Measurements from ENCODE around the gene VSIG10.
A peak's percentile ranks its signal among the peaks of the same experiment; 100 is the strongest.
"Not testable (repeated sequence)": the region's sequence is repeated elsewhere in the genome, so short reads cannot be mapped to it uniquely, and the experiment has no call there.

VSIG10 gene

DNA sequence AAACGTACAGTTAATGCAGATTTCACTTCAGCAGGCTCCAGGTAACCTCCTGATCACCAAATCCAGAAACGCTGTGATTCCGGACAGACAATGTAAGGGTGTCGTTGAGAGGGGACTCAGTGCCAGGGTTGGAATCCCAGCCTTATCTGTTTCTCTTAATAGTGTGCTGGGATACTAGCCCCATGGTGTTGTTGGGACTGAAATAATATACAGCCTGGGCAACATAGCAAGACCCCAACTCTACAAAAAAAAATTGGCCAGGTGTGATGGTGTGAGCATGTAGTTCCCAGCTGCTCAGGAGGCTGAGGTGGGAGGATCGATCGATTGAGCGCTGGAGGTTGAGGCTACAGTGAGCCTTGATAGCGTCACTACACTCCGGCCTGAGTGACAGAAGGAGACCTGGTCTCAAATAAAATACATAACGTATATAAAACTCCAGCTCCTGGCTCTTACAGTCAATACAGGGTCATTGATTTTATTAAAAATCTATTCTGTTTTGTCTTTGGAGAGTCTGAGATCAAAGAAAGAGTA is 33.4 kb upstream of the VSIG10 start:
- ATAC-seq = no peak
- no peak for TF ChIP-seq PPARA (CRISPR knock-in tag; IDR thresholded peaks at IDR 0.05; ENCODE audit: borderline replicate concordance)
- TF ChIP-seq CSDC2 (CRISPR knock-in tag; IDR thresholded peaks at IDR 0.05) = no peak
- TF ChIP-seq CREB5 (CRISPR knock-in tag; IDR thresholded peaks at IDR 0.05; ENCODE audit: low read depth) = no peak
- no peak for TF ChIP-seq ISL1 (CRISPR knock-in tag; IDR thresholded peaks at IDR 0.05)

DNA sequence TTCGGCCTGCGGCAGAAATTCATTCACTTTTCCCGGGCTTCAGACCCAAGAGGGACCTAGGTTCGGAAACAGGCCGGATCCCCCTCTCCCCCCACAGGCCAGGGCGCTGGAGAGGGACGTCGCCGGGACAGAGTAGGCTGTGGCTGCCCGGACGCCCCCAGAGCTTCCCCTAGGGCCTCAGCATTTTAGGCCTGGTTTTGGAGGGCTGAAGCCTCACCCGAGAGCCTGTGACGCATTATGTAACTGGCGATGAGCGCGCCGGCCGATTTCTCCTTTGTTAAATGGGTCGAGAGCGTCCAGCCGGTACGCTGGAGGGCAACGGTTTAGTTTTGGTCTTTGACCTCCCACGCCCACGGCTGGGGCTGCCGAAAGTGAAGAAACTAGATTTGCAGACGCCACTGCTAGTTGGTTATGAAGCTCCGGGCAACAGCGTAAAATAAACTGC is 32.8 kb upstream of the VSIG10 start:
- TF ChIP-seq GLIS3 (CRISPR knock-in tag; IDR thresholded peaks at IDR 0.05) (no peak), CSDC2 (CRISPR knock-in tag; IDR thresholded peaks at IDR 0.05) (no peak), ZC3H10 (CRISPR knock-in tag; IDR thresholded peaks at IDR 0.05) (no peak), PPARA (CRISPR knock-in tag; IDR thresholded peaks at IDR 0.05; ENCODE audit: borderline replicate concordance) (no peak), SNAI2 (CRISPR knock-in tag; IDR thresholded peaks at IDR 0.05) (no peak), CREB5 (CRISPR knock-in tag; IDR thresholded peaks at IDR 0.05; ENCODE audit: low read depth) (no peak), ZNF70 (CRISPR knock-in tag; IDR thresholded peaks at IDR 0.05) (no peak), ARNTL (CRISPR knock-in tag; IDR thresholded peaks at IDR 0.05; ENCODE audit: borderline replicate concordance, low read depth) (no peak), ZNF8 (CRISPR knock-in tag; IDR thresholded peaks at IDR 0.05) (no peak), ZFP3 (CRISPR knock-in tag; IDR thresholded peaks at IDR 0.05) (no peak)
- TF ChIP-seq, protein P1, sequence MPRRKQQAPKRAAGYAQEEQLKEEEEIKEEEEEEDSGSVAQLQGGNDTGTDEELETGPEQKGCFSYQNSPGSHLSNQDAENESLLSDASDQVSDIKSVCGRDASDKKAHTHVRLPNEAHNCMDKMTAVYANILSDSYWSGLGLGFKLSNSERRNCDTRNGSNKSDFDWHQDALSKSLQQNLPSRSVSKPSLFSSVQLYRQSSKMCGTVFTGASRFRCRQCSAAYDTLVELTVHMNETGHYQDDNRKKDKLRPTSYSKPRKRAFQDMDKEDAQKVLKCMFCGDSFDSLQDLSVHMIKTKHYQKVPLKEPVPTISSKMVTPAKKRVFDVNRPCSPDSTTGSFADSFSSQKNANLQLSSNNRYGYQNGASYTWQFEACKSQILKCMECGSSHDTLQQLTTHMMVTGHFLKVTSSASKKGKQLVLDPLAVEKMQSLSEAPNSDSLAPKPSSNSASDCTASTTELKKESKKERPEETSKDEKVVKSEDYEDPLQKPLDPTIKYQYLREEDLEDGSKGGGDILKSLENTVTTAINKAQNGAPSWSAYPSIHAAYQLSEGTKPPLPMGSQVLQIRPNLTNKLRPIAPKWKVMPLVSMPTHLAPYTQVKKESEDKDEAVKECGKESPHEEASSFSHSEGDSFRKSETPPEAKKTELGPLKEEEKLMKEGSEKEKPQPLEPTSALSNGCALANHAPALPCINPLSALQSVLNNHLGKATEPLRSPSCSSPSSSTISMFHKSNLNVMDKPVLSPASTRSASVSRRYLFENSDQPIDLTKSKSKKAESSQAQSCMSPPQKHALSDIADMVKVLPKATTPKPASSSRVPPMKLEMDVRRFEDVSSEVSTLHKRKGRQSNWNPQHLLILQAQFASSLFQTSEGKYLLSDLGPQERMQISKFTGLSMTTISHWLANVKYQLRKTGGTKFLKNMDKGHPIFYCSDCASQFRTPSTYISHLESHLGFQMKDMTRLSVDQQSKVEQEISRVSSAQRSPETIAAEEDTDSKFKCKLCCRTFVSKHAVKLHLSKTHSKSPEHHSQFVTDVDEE (CRISPR knock-in tag; IDR thresholded peaks at IDR 0.05) = no peak
- ATAC-seq = peak; percentile 52

GRCh38 chr12:118135788-118136558 is 32.2 kb upstream of the VSIG10 start, which contains the start of gene PEBP1:
PEBP1 (plus strand) TSS chr12:118136124; CDS start chr12:118136210, 86 bp downstream.
- peak; percentile 100 for ATAC-seq

GRCh38 chr12:118129436-118129835 is 25.6 kb upstream of the VSIG10 start:
- ATAC-seq = not testable (repeated sequence)

More at GRCh38 chr12:118135788-118136558, 32.2 kb upstream of the VSIG10 start, which contains the start of gene PEBP1:
- TF ChIP-seq TCF4 (CRISPR knock-in tag; IDR thresholded peaks at IDR 0.05; ENCODE audit: borderline replicate concordance) (no peak), ISL1 (CRISPR knock-in tag; IDR thresholded peaks at IDR 0.05) (no peak), TOX (CRISPR knock-in tag; IDR thresholded peaks at IDR 0.05; ENCODE audit: borderline replicate concordance) (no peak), ZFP3 (CRISPR knock-in tag; IDR thresholded peaks at IDR 0.05) (no peak), ESRRG (CRISPR knock-in tag; IDR thresholded peaks at IDR 0.05) (no peak), PPARA (CRISPR knock-in tag; IDR thresholded peaks at IDR 0.05; ENCODE audit: borderline replicate concordance) (no peak), SNAI2 (CRISPR knock-in tag; IDR thresholded peaks at IDR 0.05) (no peak), ZNF70 (CRISPR knock-in tag; IDR thresholded peaks at IDR 0.05) (no peak), BACH2 (CRISPR knock-in tag; IDR thresholded peaks at IDR 0.05; ENCODE audit: borderline replicate concordance) (no peak), ZFP30 (CRISPR knock-in tag; IDR thresholded peaks at IDR 0.05) (no peak), OSR1 (CRISPR knock-in tag; IDR thresholded peaks at IDR 0.05) (no peak), ZNF565 (CRISPR knock-in tag; conservative IDR thresholded peaks at IDR 0.05; ENCODE audit: low read depth) (no peak)
- TF ChIP-seq, protein P2, sequence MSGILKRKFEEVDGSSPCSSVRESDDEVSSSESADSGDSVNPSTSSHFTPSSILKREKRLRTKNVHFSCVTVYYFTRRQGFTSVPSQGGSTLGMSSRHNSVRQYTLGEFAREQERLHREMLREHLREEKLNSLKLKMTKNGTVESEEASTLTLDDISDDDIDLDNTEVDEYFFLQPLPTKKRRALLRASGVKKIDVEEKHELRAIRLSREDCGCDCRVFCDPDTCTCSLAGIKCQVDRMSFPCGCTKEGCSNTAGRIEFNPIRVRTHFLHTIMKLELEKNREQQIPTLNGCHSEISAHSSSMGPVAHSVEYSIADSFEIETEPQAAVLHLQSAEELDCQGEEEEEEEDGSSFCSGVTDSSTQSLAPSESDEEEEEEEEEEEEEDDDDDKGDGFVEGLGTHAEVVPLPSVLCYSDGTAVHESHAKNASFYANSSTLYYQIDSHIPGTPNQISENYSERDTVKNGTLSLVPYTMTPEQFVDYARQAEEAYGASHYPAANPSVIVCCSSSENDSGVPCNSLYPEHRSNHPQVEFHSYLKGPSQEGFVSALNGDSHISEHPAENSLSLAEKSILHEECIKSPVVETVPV (CRISPR knock-in tag; IDR thresholded peaks at IDR 0.05) = no peak
- TF ChIP-seq, protein P1 (CRISPR knock-in tag; IDR thresholded peaks at IDR 0.05) = no peak
